Transverse colon (tissue), 4 donors: Measurements from ENCODE around the gene OTULIN. TPM values are rescaled to one million over a fixed set of nuclear protein-coding genes. Genes with fewer than 3 reads are reported as not detected.

ENCODE experiments used
- DNase-seq: peaks from one replicate; pipeline ENCODE4 v3.0.0-alpha.2; 2019
- H3K27ac ChIP-seq, 4 donors: fragments of 200-600 bp; sonication (generic); 2 replicates each; pipeline ENCODE4 v1.5.1; 2016 to 2018; ENCODE audit warnings: inconsistent platforms in 4 of 4
- H3K27me3 ChIP-seq: fragments of 200-600 bp; sonication (generic); 2 replicates; pipeline ENCODE4 v1.5.1; 2017; ENCODE audit warnings: inconsistent platforms
- H3K36me3 ChIP-seq, 4 donors: fragments of 200-600 bp; sonication (generic); 2 replicates each; pipeline ENCODE4 v1.5.1; 2017 to 2019; ENCODE audit warnings: inconsistent platforms in 4 of 4
- H3K4me1 ChIP-seq, 4 donors: fragments of 200-600 bp; sonication (generic); 2 replicates each; pipeline ENCODE4 v1.5.1; 2017 to 2020; ENCODE audit warnings: inconsistent platforms in 4 of 4
- H3K4me3 ChIP-seq, 4 donors: fragments of 200-600 bp; sonication (generic); 1 replicate in 1 of 4; 2 replicates in 3 of 4; pipeline versions ENCODE4 v1.5.1 to v1.6.1; 2017 to 2019; ENCODE audit warnings: inconsistent platforms in 4 of 4
- H3K9me3 ChIP-seq, 2 donors: fragments of 200-600 bp; sonication (generic); 2 replicates each; pipeline ENCODE4 v1.5.1; 2017 to 2019; ENCODE audit warnings: inconsistent platforms in 2 of 2
- CTCF ChIP-seq, 5 experiments: fragments of 200-600 bp in 3 of 5; fragments of 450-650 bp in 2 of 5; sonication (generic) in 3 of 5; IDR thresholded peaks; 1 replicate in 2 of 5; 2 replicates in 3 of 5; pipeline ENCODE4 v1.5.1; 2016 to 2017; ENCODE audit warnings: antibody characterized with exemption in 5 of 5, inconsistent platforms in 3 of 5, mild to moderate bottlenecking in 2 of 5, moderate library complexity in 1 of 5
- EP300 ChIP-seq: sonication (generic); formaldehyde crosslinking; IDR thresholded peaks from one replicate; pipeline ENCODE4 v1.6.1; 2017; ENCODE audit warnings: antibody characterized with exemption, low read depth
- POLR2A ChIP-seq: fragments of 450-650 bp; IDR thresholded peaks from one replicate; pipeline ENCODE4 v1.6.1; 2016; ENCODE audit warnings: antibody characterized with exemption, mild to moderate bottlenecking, moderate library complexity
- POLR2AphosphoS5 ChIP-seq, 3 donors: sonication (generic); formaldehyde crosslinking; IDR thresholded peaks; one replicate each; pipeline ENCODE4 v1.6.1; 2016; ENCODE audit warnings: antibody characterized with exemption in 3 of 3
- WGBS, 2 donors: methylation state at CpG; one replicate each; pipeline ENCODE4 v1.1.5; 2018; ENCODE audit warnings: low coverage in 1 of 2; 5-methylcytosine and 5-hydroxymethylcytosine counted together
- in situ Hi-C, 4 donors: fragments of 200-750 bp; cut with MboI; loops; one replicate each; pipeline versions ENCODE4 v1.15.0 to v1.15.1; 2017; ENCODE audit warnings: low sequenced_read_pairs in 3 of 4, low pct_ligation_motif_present in 1 of 4, low pct_unique_long_range_greater_than_20kb in 1 of 4
- intact Hi-C: fragments of 100-400 bp; cut with DNase I; formaldehyde crosslinking; loops from one replicate; pipeline ENCODE4 v1.15.1; 2023; ENCODE audit warnings: low total_unique reads
- total RNA-seq, 4 donors: library from RNA; depleted of rRNA; stranded (reverse); fragments of >200 nt; gene quantifications; one replicate each; pipeline ENCODE4 v1.1.0, GENCODE V29; 2016

The OTULIN gene
- total RNA-seq, 4 donors from 2014 or later = 34.8 to 52.4 (median 40.4) TPM

GRCh38 chr5:14741131-14741530 is 76.6 kb downstream of the OTULIN start:
- Histone ChIP-seq H3K27ac (no peak overlapping the region), H3K9me3 (no peaks in the 10 kb centered on the region), H3K4me1 (no peaks in the 10 kb centered on the region), H3K27me3 (no peaks in the 10 kb centered on the region), H3K4me3 (no peak overlapping the region), H3K36me3 (peaks cover 0 to 2% (median 0%) of the 10 kb centered on the region in 4 donors)
- WGBS, 2 donors = 96 to 97% methylated on average over 11 to 13 of the region's 13 CpGs
- intact Hi-C loops = no loop called here
- in situ Hi-C loops = no loop called here
- DNase-seq = no peak
- TF ChIP-seq POLR2AphosphoS5 (IDR thresholded peaks at IDR 0.05) (no peak), CTCF (IDR thresholded peaks at IDR 0.05) (no peak), POLR2A (no peak), EP300 (no peak)

GRCh38 chr5:14741801-14742440 is 77.4 kb downstream of the OTULIN start:
- Histone ChIP-seq H3K27ac (no peak overlapping the region), H3K4me3 (no peak overlapping the region), H3K9me3 (no peaks in the 10 kb centered on the region), H3K27me3 (no peaks in the 10 kb centered on the region), H3K36me3 (peaks cover 0 to 2% (median 0%) of the 10 kb centered on the region in 4 donors), H3K4me1 (no peaks in the 10 kb centered on the region)
- intact Hi-C loops = no loop called here
- 90 to 95% methylated on average over 6 to 11 of the region's 11 CpGs for WGBS, 2 donors
- no peak for TF ChIP-seq EP300
- no peak for TF ChIP-seq CTCF (IDR thresholded peaks at IDR 0.05)
- TF ChIP-seq POLR2A = no peak
- no peak for TF ChIP-seq POLR2AphosphoS5 (IDR thresholded peaks at IDR 0.05)
- in situ Hi-C loops = no loop called here
- DNase-seq = no peak

DNA sequence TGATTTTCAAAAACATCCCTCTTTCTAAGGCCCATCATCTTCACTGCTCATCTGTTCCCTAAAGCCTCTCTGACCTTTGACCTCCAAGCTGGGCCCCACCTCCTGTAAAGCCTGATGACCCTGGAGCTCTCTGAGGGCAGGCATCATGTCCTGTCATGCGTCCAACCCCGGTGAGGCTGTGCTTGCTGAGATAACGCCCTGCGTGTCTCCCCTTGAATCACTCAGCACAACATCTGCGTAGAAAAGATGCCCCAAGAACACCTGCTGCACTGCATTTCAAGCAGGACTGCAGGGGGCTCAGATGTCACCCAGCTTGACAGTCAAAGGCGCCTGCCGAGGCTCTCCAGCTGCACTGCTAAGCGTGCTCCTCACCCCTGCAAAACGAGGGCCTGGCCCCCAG is 78.0 kb downstream of the OTULIN start:
- 90 to 92% methylated on average over 8 to 9 of the region's 9 CpGs for WGBS, 2 donors
- no peak overlapping the region for H3K27ac ChIP-seq
- in situ Hi-C loops (no loop called here), intact Hi-C loops (no loop called here)
- TF ChIP-seq POLR2AphosphoS5 (IDR thresholded peaks at IDR 0.05) (no peak), EP300 (no peak), POLR2A (no peak), CTCF (IDR thresholded peaks at IDR 0.05) (no peak)
- no peak for DNase-seq
- no peak overlapping the region for H3K4me3 ChIP-seq
- no peaks in the 10 kb centered on the region for H3K4me1 ChIP-seq
- H3K27me3 ChIP-seq = no peaks in the 10 kb centered on the region
- H3K9me3 ChIP-seq = no peaks in the 10 kb centered on the region
- H3K36me3 ChIP-seq = no peaks in the 10 kb centered on the region

- H3K36me3 ChIP-seq = no peaks in the 10 kb centered on the region
Observed at GRCh38 chr5:14743601-14744295, 79.2 kb downstream of the OTULIN start.

More at GRCh38 chr5:14743601-14744295, 79.2 kb downstream of the OTULIN start:
- WGBS, 2 donors = 56 to 75% methylated on average over 6 of the region's 6 CpGs
- H3K4me1 ChIP-seq = no peaks in the 10 kb centered on the region
- in situ Hi-C loops = no loop called here
- no peak overlapping the region for H3K4me3 ChIP-seq
- TF ChIP-seq CTCF (IDR thresholded peaks at IDR 0.05) (no peak), EP300 (no peak), POLR2A (no peak), POLR2AphosphoS5 (IDR thresholded peaks at IDR 0.05) (no peak)
- intact Hi-C loops = no loop called here
- H3K27ac ChIP-seq = no peak overlapping the region
- H3K9me3 ChIP-seq = no peaks in the 10 kb centered on the region
- DNase-seq = no peak
- H3K27me3 ChIP-seq = no peaks in the 10 kb centered on the region
